GM19035 (cell line): Measurements from ENCODE around the gene DPY19L3.
"Not testable (repeated sequence)": the region's sequence is repeated elsewhere in the genome, so short reads cannot be mapped to it uniquely, and the experiment has no call there.

Source experiments
- ATAC-seq: cut with Tn5 transposase; IDR thresholded peaks from one replicate; pipeline ENCODE4 v1.9.1; 2021; ENCODE audit not compliant: unreplicated experiment

The DPY19L3 gene

DNA sequence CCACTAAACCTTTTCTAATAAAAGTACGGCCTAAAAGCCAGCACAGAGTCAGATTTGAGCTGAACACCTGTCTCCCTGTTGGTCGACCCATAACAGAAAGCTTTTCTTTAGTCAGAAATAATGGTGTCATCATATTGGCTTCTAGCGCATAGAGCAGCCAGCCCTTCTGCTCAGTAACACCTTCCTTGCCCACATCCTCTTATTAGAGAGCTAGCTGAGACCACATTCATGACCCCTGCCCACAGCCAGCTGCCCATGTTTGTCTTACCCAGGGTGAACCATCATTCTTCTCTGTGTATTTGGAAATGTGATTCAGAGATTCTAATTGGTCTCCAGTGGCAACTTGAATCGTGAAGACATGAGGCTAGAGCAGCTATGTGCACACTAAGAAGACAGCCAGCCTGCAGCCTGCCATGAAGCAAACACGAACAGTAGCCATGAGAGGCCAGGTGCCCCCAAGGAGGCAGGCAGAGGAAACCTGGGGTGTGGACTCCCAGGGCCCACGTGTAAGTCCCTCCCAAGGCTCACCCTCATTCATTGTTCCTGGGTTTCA is 93.2 kb downstream of the DPY19L3 start:
- ATAC-seq, result no peak

DNA sequence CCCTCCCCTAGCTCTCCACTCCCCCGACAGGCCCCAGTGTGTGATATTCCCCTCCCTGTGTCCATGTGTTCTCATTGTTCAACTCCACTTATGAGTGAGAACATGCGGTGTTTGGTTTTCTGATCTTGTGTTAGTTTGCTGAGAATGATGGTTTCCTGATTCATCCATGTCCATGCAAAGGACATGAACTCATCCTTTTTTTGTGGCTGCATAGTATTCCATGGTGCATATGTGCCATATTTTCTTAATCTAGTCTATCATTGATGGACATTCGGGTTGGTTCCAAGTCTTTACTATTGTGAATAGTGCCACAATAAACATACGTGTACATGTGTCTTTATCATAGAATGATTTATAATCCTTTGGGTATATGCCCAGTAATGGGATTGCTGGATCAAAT is 106.9 kb downstream of the DPY19L3 start:
- not testable (repeated sequence) for ATAC-seq

GRCh38 chr19:32519023-32519422 is 113.5 kb downstream of the DPY19L3 start:
- no peak for ATAC-seq

GRCh38 chr19:32522967-32523366 is 117.4 kb downstream of the DPY19L3 start:
- ATAC-seq, result no peak

- no peak for ATAC-seq
These were observed 121.3 kb downstream of the DPY19L3 start for GRCh38 chr19:32526895-32527294.

DNA sequence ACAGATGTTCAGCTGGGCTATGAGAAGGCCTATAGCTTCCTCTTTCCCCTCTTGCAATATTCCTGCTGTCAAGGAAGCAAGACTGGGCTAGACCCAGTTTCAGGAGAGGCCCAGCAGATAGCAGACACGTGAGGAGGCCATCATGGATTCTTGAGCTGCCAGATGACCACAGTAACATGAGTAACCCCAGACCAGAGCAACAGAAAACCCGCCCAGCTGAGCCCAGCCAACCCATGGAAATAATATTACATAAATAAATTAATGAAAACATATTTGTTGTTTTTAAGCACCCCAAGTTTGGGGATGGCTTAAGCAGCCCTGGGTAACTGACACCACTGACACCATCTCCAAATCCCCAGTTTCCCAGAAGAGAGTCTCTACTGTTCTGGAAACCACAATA is 125.2 kb downstream of the DPY19L3 start:
- ATAC-seq, result no peak

DNA sequence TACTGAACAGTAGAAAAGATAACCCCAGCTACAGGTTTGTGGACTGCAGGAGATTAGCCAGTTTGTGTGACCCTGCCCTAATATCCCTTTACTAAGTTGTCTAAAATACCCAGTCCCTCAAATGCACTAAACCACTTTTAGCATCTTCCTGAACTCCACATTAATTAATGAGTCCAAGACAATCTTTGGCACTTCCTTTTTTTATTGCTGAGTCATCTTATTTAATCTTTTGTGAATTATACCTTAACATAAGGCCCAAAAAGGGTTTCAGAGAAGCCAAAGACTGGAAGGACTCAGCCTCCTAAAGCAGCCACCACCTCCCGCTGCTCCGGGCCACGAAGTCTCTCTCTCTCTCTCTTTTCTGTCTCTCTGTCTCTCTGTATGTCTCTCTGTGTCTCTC is 126.7 kb downstream of the DPY19L3 start:
- no peak for ATAC-seq
